ENCODE measurements around the gene PYGB. TPM values are rescaled to one million over a fixed set of nuclear protein-coding genes. Genes with fewer than 3 reads are reported as not detected.
A peak's percentile ranks its signal among the peaks of the same experiment; 100 is the strongest.
"Not testable (repeated sequence)": the region's sequence is repeated elsewhere in the genome, so short reads cannot be mapped to it uniquely, and the experiment has no call there.

Gene PYGB
- total RNA-seq, 1 experiment from 2014 or later: 288 TPM

- in situ Hi-C loops (cut with HindIII; ENCODE audit: low pct_unique_long_range_greater_than_20kb, low sequenced_read_pairs): no loop called here
- no peak for DNase-seq (ENCODE audit: low read depth)
These were observed 22.0 kb upstream of the PYGB start for GRCh38 chr20:25225642-25226432.

- DNase-seq (ENCODE audit: low read depth): no peak
These were observed 21.2 kb upstream of the PYGB start for GRCh38 chr20:25226433-25227316.

GRCh38 chr20:25227317-25227831 is 20.5 kb upstream of the PYGB start:
- in situ Hi-C loops (cut with HindIII; ENCODE audit: low pct_unique_long_range_greater_than_20kb, low sequenced_read_pairs): no loop called here
- DNase-seq (ENCODE audit: low read depth): peak; percentile 53

More at GRCh38 chr20:25226433-25227316, 21.2 kb upstream of the PYGB start:
- in situ Hi-C loops (cut with HindIII; ENCODE audit: low pct_unique_long_range_greater_than_20kb, low sequenced_read_pairs): no loop called here

- DNase-seq (ENCODE audit: low read depth): no peak
- in situ Hi-C loops (cut with HindIII; ENCODE audit: low pct_unique_long_range_greater_than_20kb, low sequenced_read_pairs): no loop called here
These were observed 18.3 kb upstream of the PYGB start for GRCh38 chr20:25229486-25230165.

GRCh38 chr20:25230166-25230831 is 17.6 kb upstream of the PYGB start:
- in situ Hi-C loops (cut with HindIII; ENCODE audit: low pct_unique_long_range_greater_than_20kb, low sequenced_read_pairs): no loop called here
- DNase-seq (ENCODE audit: low read depth): no peak

GRCh38 chr20:25233016-25233772 is 14.7 kb upstream of the PYGB start:
- in situ Hi-C loops (cut with HindIII; ENCODE audit: low pct_unique_long_range_greater_than_20kb, low sequenced_read_pairs): no loop called here
- peak; percentile 90 for DNase-seq (ENCODE audit: low read depth)

- DNase-seq (ENCODE audit: low read depth): peak; percentile 52
- in situ Hi-C loops (cut with HindIII; ENCODE audit: low pct_unique_long_range_greater_than_20kb, low sequenced_read_pairs): not testable (repeated sequence)
These were observed 13.7 kb upstream of the PYGB start for GRCh38 chr20:25234009-25234849.

- in situ Hi-C loops (cut with HindIII; ENCODE audit: low pct_unique_long_range_greater_than_20kb, low sequenced_read_pairs): no loop called here
- no peak for DNase-seq (ENCODE audit: low read depth)
These were observed 11.2 kb upstream of the PYGB start for GRCh38 chr20:25236450-25237304.

- DNase-seq (ENCODE audit: low read depth): peak; percentile 97
- in situ Hi-C loops (cut with HindIII; ENCODE audit: low pct_unique_long_range_greater_than_20kb, low sequenced_read_pairs): no loop called here
These were observed 10.1 kb upstream of the PYGB start for GRCh38 chr20:25237610-25238318.

GRCh38 chr20:25238319-25239037 is 9.4 kb upstream of the PYGB start:
- in situ Hi-C loops (cut with HindIII; ENCODE audit: low pct_unique_long_range_greater_than_20kb, low sequenced_read_pairs): no loop called here
- no peak for DNase-seq (ENCODE audit: low read depth)

GRCh38 chr20:25239387-25240370 is 8.2 kb upstream of the PYGB start:
- in situ Hi-C loops (cut with HindIII; ENCODE audit: low pct_unique_long_range_greater_than_20kb, low sequenced_read_pairs): no loop called here
- DNase-seq (ENCODE audit: low read depth): no peak

- in situ Hi-C loops (cut with HindIII; ENCODE audit: low pct_unique_long_range_greater_than_20kb, low sequenced_read_pairs); DNase-seq (ENCODE audit: low read depth): not testable (repeated sequence)
These were observed 6.8 kb upstream of the PYGB start for GRCh38 chr20:25240851-25241658.

- in situ Hi-C loops (cut with HindIII; ENCODE audit: low pct_unique_long_range_greater_than_20kb, low sequenced_read_pairs); DNase-seq (ENCODE audit: low read depth): not testable (repeated sequence)
These were observed 6.3 kb upstream of the PYGB start for GRCh38 chr20:25241659-25241955.
